ENCODE data around the gene MCOLN2.
A peak's percentile ranks its signal among the peaks of the same experiment; 100 is the strongest.
"Not testable (repeated sequence)": the region's sequence is repeated elsewhere in the genome, so short reads cannot be mapped to it uniquely, and the experiment has no call there.

Gene MCOLN2

GRCh38 chr1:85027242-85027983 is 30.5 kb upstream of the MCOLN2 start:
- CTCF ChIA-PET = interaction anchor here (0.7 to 6.0 kb wide), 18 partner anchors 8 to 232 kb away, joined by 3 to 124 read pairs (median 4); partner anchors contain the start of gene C1orf52
- H3K36me3 ChIP-seq (ENCODE audit: control insufficient read depth in 4 of 4, insufficient read depth in 4 of 4, low read length in 3 of 4) = no peaks in the 10 kb centered on the region
- peak; percentile 38 to 69 (median 66) for DNase-seq
- H3K9me3 ChIP-seq (ENCODE audit: control extremely low read depth in 1 of 5, control insufficient read depth in 4 of 5, insufficient read depth in 2 of 5, low read depth in 1 of 5, low read length in 4 of 5) = no peaks in the 10 kb centered on the region
- 85% methylated on average over 5 of the region's 5 CpGs for WGBS (ENCODE audit: insufficient coverage)
- POLR2A ChIA-PET = no interaction called here
- peaks cover 0 to 2% (median 0%) of the 10 kb centered on the region in 5 experiments for H3K27me3 ChIP-seq (replicated peaks in 2 of 5; ENCODE audit: control insufficient read depth in 4 of 5, insufficient read depth in 5 of 5, low read length in 4 of 5)
- peak overlapping the region in 1 of 7 experiments; percentile 3 for H3K4me3 ChIP-seq (ENCODE audit: control insufficient read depth in 1 of 7, extremely low read depth in 1 of 7, insufficient read depth in 4 of 7, low read depth in 2 of 7, low read length in 6 of 7)
- no peaks in the 10 kb centered on the region for H3K4me1 ChIP-seq (ENCODE audit: control extremely low read depth in 1 of 4, control insufficient read depth in 4 of 4, insufficient read depth in 4 of 4, low read length in 3 of 4)
- no peak overlapping the region for H3K27ac ChIP-seq (ENCODE audit: insufficient read depth in 1 of 2, low read depth in 1 of 2, low read length in 2 of 2, poor library complexity in 1 of 2, severe bottlenecking in 2 of 2)

DNA sequence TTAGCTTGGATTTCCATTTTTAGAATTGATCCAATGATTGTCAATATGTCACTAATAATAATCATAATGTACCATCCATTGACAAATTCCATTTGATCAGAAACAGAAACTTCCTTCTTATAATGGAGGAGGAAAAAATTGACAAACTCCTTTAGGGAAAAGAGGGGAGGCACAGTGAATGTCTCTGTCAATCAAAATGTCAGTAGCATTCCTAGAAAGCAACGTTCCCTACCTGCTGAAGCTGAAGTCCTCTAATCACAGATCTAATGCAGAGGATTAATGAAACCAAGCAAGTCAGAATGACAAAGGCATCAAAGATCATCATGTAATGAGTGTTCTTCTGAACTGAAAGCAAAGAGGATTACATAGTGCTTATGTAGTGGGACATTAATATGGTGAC is 29.0 kb upstream of the MCOLN2 start:
- ChIA-PET CTCF (interaction anchor here (6.0 kb wide), 1 partner anchor 83 kb away, joined by 124 read pairs; no protein-coding TSS in a partner anchor), POLR2A (no interaction called here)
- Histone ChIP-seq H3K9me3 (ENCODE audit: control extremely low read depth in 1 of 5, control insufficient read depth in 4 of 5, insufficient read depth in 2 of 5, low read depth in 1 of 5, low read length in 4 of 5) (no peaks in the 10 kb centered on the region), H3K27ac (ENCODE audit: insufficient read depth in 1 of 2, low read depth in 1 of 2, low read length in 2 of 2, poor library complexity in 1 of 2, severe bottlenecking in 2 of 2) (no peak overlapping the region), H3K36me3 (ENCODE audit: control insufficient read depth in 4 of 4, insufficient read depth in 4 of 4, low read length in 3 of 4) (no peaks in the 10 kb centered on the region), H3K4me3 (ENCODE audit: control insufficient read depth in 1 of 7, extremely low read depth in 1 of 7, insufficient read depth in 4 of 7, low read depth in 2 of 7, low read length in 6 of 7) (no peak overlapping the region), H3K4me1 (ENCODE audit: control extremely low read depth in 1 of 4, control insufficient read depth in 4 of 4, insufficient read depth in 4 of 4, low read length in 3 of 4) (no peaks in the 10 kb centered on the region), H3K27me3 (replicated peaks in 2 of 5; ENCODE audit: control insufficient read depth in 4 of 5, insufficient read depth in 5 of 5, low read length in 4 of 5) (peaks cover 0 to 2% (median 0%) of the 10 kb centered on the region in 5 experiments)
- no peak for DNase-seq
- WGBS (ENCODE audit: insufficient coverage) = 100% methylated on average over 1 of the region's 1 CpG

DNA sequence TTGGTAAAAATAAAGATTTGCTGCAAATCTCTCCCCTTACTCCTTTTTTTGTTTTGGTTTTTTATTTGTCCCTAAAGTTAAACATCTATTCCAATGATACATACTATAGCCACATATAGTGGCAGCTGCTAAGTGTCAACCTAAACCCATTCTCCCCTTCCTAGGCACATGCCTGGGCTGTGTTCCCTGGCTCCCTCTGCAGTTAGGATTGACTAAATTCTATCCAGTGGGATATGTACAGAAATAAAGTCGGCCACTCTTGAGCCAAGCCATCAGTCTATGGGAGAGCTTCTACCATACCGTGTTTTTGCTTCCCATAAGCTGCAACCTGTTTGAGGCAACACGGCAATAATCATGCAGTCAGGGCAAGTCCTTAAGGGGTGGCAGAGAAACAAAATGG is 27.8 kb upstream of the MCOLN2 start:
- H3K36me3 ChIP-seq (ENCODE audit: control insufficient read depth in 4 of 4, insufficient read depth in 4 of 4, low read length in 3 of 4) = no peaks in the 10 kb centered on the region
- 100% methylated on average over 3 of the region's 3 CpGs for WGBS (ENCODE audit: insufficient coverage)

GRCh38 chr1:85022700-85023099 is 25.8 kb upstream of the MCOLN2 start:
- H3K4me3 ChIP-seq (ENCODE audit: control insufficient read depth in 1 of 7, extremely low read depth in 1 of 7, insufficient read depth in 4 of 7, low read depth in 2 of 7, low read length in 6 of 7) = no peak overlapping the region
- H3K9me3 ChIP-seq (ENCODE audit: control extremely low read depth in 1 of 5, control insufficient read depth in 4 of 5, insufficient read depth in 2 of 5, low read depth in 1 of 5, low read length in 4 of 5) = no peaks in the 10 kb centered on the region
- no peak overlapping the region for H3K27ac ChIP-seq (ENCODE audit: insufficient read depth in 1 of 2, low read depth in 1 of 2, low read length in 2 of 2, poor library complexity in 1 of 2, severe bottlenecking in 2 of 2)
- no peaks in the 10 kb centered on the region for H3K36me3 ChIP-seq (ENCODE audit: control insufficient read depth in 4 of 4, insufficient read depth in 4 of 4, low read length in 3 of 4)
- POLR2A ChIA-PET = no interaction called here
- CTCF ChIA-PET = interaction anchor here (1.3 to 6.0 kb wide), 2 partner anchors 55 to 80 kb away, joined by 3 to 124 read pairs; no protein-coding TSS in a partner anchor
- H3K4me1 ChIP-seq (ENCODE audit: control extremely low read depth in 1 of 4, control insufficient read depth in 4 of 4, insufficient read depth in 4 of 4, low read length in 3 of 4) = no peaks in the 10 kb centered on the region
- DNase-seq = peak in 2 of 3 donors; percentile 5 to 13
- H3K27me3 ChIP-seq (replicated peaks in 2 of 5; ENCODE audit: control insufficient read depth in 4 of 5, insufficient read depth in 5 of 5, low read length in 4 of 5) = peaks cover 0 to 2% (median 0%) of the 10 kb centered on the region in 5 experiments

More for the DNA sequence above, 27.8 kb upstream of the MCOLN2 start:
- no peaks in the 10 kb centered on the region for H3K9me3 ChIP-seq (ENCODE audit: control extremely low read depth in 1 of 5, control insufficient read depth in 4 of 5, insufficient read depth in 2 of 5, low read depth in 1 of 5, low read length in 4 of 5)
- DNase-seq = no peak
- H3K4me1 ChIP-seq (ENCODE audit: control extremely low read depth in 1 of 4, control insufficient read depth in 4 of 4, insufficient read depth in 4 of 4, low read length in 3 of 4) = no peaks in the 10 kb centered on the region
- CTCF ChIA-PET = interaction anchor here (6.0 kb wide), 1 partner anchor 82 kb away, joined by 124 read pairs; no protein-coding TSS in a partner anchor
- no peak overlapping the region for H3K4me3 ChIP-seq (ENCODE audit: control insufficient read depth in 1 of 7, extremely low read depth in 1 of 7, insufficient read depth in 4 of 7, low read depth in 2 of 7, low read length in 6 of 7)
- H3K27me3 ChIP-seq (replicated peaks in 2 of 5; ENCODE audit: control insufficient read depth in 4 of 5, insufficient read depth in 5 of 5, low read length in 4 of 5) = peaks cover 0 to 2% (median 0%) of the 10 kb centered on the region in 5 experiments
- H3K27ac ChIP-seq (ENCODE audit: insufficient read depth in 1 of 2, low read depth in 1 of 2, low read length in 2 of 2, poor library complexity in 1 of 2, severe bottlenecking in 2 of 2) = no peak overlapping the region
- POLR2A ChIA-PET = no interaction called here

GRCh38 chr1:85019994-85020393 is 23.1 kb upstream of the MCOLN2 start:
- ChIA-PET CTCF (interaction anchor here (1.0 to 3.0 kb wide), 3 partner anchors 9 to 75 kb away, joined by 4 to 14 read pairs (median 4); no protein-coding TSS in a partner anchor), POLR2A (no interaction called here)
- Histone ChIP-seq H3K9me3 (ENCODE audit: control extremely low read depth in 1 of 5, control insufficient read depth in 4 of 5, insufficient read depth in 2 of 5, low read depth in 1 of 5, low read length in 4 of 5) (peaks cover 0 to 3% (median 0%) of the 10 kb centered on the region in 5 experiments), H3K4me1 (ENCODE audit: control extremely low read depth in 1 of 4, control insufficient read depth in 4 of 4, insufficient read depth in 4 of 4, low read length in 3 of 4) (no peaks in the 10 kb centered on the region), H3K4me3 (ENCODE audit: control insufficient read depth in 1 of 7, extremely low read depth in 1 of 7, insufficient read depth in 4 of 7, low read depth in 2 of 7, low read length in 6 of 7) (no peak overlapping the region), H3K27ac (ENCODE audit: insufficient read depth in 1 of 2, low read depth in 1 of 2, low read length in 2 of 2, poor library complexity in 1 of 2, severe bottlenecking in 2 of 2) (no peak overlapping the region), H3K27me3 (replicated peaks in 2 of 5; ENCODE audit: control insufficient read depth in 4 of 5, insufficient read depth in 5 of 5, low read length in 4 of 5) (peaks cover 0 to 2% (median 0%) of the 10 kb centered on the region in 5 experiments), H3K36me3 (ENCODE audit: control insufficient read depth in 4 of 4, insufficient read depth in 4 of 4, low read length in 3 of 4) (no peaks in the 10 kb centered on the region)
- WGBS (ENCODE audit: insufficient coverage) = 97% methylated on average over 3 of the region's 4 CpGs
- DNase-seq = no peak

- CTCF ChIA-PET = interaction anchor here (0.7 to 2.3 kb wide), 2 partner anchors 71 to 672 kb away, joined by 3 to 5 read pairs; no protein-coding TSS in a partner anchor
- no CpG with 5 or more reads among the region's 1 CpG for WGBS (ENCODE audit: insufficient coverage)
- DNase-seq = no peak
- POLR2A ChIA-PET = no interaction called here
- Histone ChIP-seq H3K4me3 (ENCODE audit: control insufficient read depth in 1 of 7, extremely low read depth in 1 of 7, insufficient read depth in 4 of 7, low read depth in 2 of 7, low read length in 6 of 7) (no peak overlapping the region), H3K9me3 (ENCODE audit: control extremely low read depth in 1 of 5, control insufficient read depth in 4 of 5, insufficient read depth in 2 of 5, low read depth in 1 of 5, low read length in 4 of 5) (peaks cover 0 to 5% (median 0%) of the 10 kb centered on the region in 5 experiments), H3K27ac (ENCODE audit: insufficient read depth in 1 of 2, low read depth in 1 of 2, low read length in 2 of 2, poor library complexity in 1 of 2, severe bottlenecking in 2 of 2) (no peak overlapping the region), H3K4me1 (ENCODE audit: control extremely low read depth in 1 of 4, control insufficient read depth in 4 of 4, insufficient read depth in 4 of 4, low read length in 3 of 4) (no peaks in the 10 kb centered on the region), H3K27me3 (replicated peaks in 2 of 5; ENCODE audit: control insufficient read depth in 4 of 5, insufficient read depth in 5 of 5, low read length in 4 of 5) (no peaks in the 10 kb centered on the region), H3K36me3 (ENCODE audit: control insufficient read depth in 4 of 4, insufficient read depth in 4 of 4, low read length in 3 of 4) (no peaks in the 10 kb centered on the region)
These were observed 18.9 kb upstream of the MCOLN2 start for GRCh38 chr1:85015826-85016225.

- CTCF ChIA-PET; POLR2A ChIA-PET; H3K27me3 ChIP-seq (replicated peaks in 2 of 5; ENCODE audit: control insufficient read depth in 4 of 5, insufficient read depth in 5 of 5, low read length in 4 of 5); H3K4me3 ChIP-seq (ENCODE audit: control insufficient read depth in 1 of 7, extremely low read depth in 1 of 7, insufficient read depth in 4 of 7, low read depth in 2 of 7, low read length in 6 of 7); H3K27ac ChIP-seq (ENCODE audit: insufficient read depth in 1 of 2, low read depth in 1 of 2, low read length in 2 of 2, poor library complexity in 1 of 2, severe bottlenecking in 2 of 2); H3K36me3 ChIP-seq (ENCODE audit: control insufficient read depth in 4 of 4, insufficient read depth in 4 of 4, low read length in 3 of 4); H3K4me1 ChIP-seq (ENCODE audit: control extremely low read depth in 1 of 4, control insufficient read depth in 4 of 4, insufficient read depth in 4 of 4, low read length in 3 of 4); DNase-seq: not testable (repeated sequence)
- no CpG with 5 or more reads among the region's 1 CpG for WGBS (ENCODE audit: insufficient coverage)
- peaks cover 0 to 10% (median 0%) of the 10 kb centered on the region in 5 experiments for H3K9me3 ChIP-seq (ENCODE audit: control extremely low read depth in 1 of 5, control insufficient read depth in 4 of 5, insufficient read depth in 2 of 5, low read depth in 1 of 5, low read length in 4 of 5)
These were observed 8.7 kb upstream of the MCOLN2 start for GRCh38 chr1:85005641-85006040.

Data from common myeloid progenitor, CD34-positive (primary cell).